NB4 (cell line): ENCODE results near the gene ASPDH.
A peak's percentile ranks its signal among the peaks of the same experiment; 100 is the strongest.

Source experiments
- DNase-seq: peaks from one replicate; pipeline ENCODE4 v3.0.0; 2010; ENCODE audit warnings: low read depth
- H3K4me3 ChIP-seq: one replicate; pipeline ENCODE4 v1.5.1; 2011; ENCODE audit warnings: mild to moderate bottlenecking, low read depth, low read length, moderate library complexity
- MYC ChIP-seq: IDR thresholded peaks from 2 replicates; pipeline ENCODE4 v1.6.1; 2011; ENCODE audit warnings: low read depth, low read length
- POLR2A ChIP-seq: IDR thresholded peaks from 2 replicates; pipeline ENCODE4 v1.6.1; 2011; ENCODE audit warnings: mild to moderate bottlenecking; ENCODE audit not compliant: insufficient read length; ENCODE audit errors: extremely low read depth
- TF ChIP-seq, protein P1 (sequence below): IDR thresholded peaks from one replicate; pipeline ENCODE4 v1.5.1; 2012; ENCODE audit warnings: low read depth, low read length
- TF ChIP-seq, protein P2 (sequence below): IDR thresholded peaks from 2 replicates; pipeline ENCODE4 v1.6.1; 2011; ENCODE audit warnings: low read depth, low read length

Gene ASPDH

DNA sequence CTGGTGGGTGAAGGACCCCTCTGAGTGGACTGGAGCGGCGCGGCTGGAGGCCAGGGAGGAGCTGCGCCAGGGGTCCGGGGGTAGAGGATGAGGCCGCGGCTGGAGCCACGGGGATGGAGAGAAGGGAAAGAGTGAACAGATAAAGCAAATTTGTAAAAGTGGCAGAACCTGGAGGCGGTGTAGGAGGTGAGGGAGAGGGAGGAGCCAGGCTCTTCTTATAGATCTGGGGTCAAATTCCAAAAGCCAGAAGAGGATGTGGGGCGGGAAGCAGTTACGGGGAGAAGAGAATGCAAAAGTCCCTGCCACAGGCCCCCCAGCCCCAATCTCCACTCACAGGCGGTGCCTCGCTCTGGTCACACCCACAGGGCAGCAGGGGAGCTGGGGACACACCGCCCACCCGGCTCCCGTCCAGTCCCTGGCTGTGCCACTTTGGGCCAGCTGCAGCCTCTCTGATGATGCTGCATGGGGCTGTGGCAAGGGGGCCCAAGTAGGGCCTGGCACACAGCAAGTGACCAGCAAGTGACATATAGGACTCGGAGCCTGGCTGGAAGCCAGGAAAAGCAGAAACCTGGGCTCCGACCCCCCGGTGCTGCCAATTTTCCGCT is 43.4 kb upstream of the ASPDH start:
- no peak for DNase-seq
- no peak overlapping the region for H3K4me3 ChIP-seq
- TF ChIP-seq, protein P1, sequence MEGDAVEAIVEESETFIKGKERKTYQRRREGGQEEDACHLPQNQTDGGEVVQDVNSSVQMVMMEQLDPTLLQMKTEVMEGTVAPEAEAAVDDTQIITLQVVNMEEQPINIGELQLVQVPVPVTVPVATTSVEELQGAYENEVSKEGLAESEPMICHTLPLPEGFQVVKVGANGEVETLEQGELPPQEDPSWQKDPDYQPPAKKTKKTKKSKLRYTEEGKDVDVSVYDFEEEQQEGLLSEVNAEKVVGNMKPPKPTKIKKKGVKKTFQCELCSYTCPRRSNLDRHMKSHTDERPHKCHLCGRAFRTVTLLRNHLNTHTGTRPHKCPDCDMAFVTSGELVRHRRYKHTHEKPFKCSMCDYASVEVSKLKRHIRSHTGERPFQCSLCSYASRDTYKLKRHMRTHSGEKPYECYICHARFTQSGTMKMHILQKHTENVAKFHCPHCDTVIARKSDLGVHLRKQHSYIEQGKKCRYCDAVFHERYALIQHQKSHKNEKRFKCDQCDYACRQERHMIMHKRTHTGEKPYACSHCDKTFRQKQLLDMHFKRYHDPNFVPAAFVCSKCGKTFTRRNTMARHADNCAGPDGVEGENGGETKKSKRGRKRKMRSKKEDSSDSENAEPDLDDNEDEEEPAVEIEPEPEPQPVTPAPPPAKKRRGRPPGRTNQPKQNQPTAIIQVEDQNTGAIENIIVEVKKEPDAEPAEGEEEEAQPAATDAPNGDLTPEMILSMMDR: no peak
- no peak for TF ChIP-seq POLR2A
- TF ChIP-seq MYC: no peak
- TF ChIP-seq, protein P2, sequence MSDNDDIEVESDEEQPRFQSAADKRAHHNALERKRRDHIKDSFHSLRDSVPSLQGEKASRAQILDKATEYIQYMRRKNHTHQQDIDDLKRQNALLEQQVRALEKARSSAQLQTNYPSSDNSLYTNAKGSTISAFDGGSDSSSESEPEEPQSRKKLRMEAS: no peak

DNA sequence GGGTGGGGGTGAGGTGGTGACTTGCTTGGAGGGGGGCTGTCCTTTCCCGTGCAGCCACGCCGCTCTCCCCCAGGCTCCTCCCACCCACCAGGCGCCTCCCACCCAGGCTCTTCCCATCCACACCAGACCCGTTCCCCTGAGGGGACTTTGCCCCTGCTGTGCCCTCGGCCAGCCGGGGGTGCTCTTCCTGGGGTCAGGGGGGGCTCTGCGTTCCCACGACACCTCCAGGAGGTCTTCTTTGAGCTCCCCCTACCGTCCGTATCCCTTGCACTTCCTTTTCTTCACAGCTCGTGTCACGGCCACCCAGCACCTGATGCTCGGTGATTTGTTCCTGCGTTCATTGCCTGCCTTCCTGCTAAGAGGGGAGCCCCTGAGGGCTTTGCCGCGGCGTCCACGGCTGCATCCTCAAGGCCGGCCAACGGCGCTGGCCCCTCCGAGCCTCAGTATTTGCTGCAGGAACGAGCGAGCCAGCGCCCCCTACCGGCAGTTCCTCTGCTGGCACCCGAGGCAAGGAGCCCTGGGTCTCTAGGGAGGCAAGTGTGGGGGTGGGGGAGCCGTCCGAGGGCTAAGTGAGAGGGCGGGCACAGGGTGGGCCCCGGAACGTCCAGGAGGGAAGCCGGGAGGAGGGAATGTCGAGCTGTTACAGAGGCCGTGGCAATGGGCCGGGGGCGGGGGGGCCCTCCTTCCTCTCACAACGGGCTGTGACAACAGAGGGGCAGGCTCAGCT is 42.7 kb upstream of the ASPDH start:
- TF ChIP-seq POLR2A: no peak
- TF ChIP-seq, protein P1: peak; percentile 69
- peak; percentile 72 for DNase-seq
- H3K4me3 ChIP-seq: no peak overlapping the region

DNA sequence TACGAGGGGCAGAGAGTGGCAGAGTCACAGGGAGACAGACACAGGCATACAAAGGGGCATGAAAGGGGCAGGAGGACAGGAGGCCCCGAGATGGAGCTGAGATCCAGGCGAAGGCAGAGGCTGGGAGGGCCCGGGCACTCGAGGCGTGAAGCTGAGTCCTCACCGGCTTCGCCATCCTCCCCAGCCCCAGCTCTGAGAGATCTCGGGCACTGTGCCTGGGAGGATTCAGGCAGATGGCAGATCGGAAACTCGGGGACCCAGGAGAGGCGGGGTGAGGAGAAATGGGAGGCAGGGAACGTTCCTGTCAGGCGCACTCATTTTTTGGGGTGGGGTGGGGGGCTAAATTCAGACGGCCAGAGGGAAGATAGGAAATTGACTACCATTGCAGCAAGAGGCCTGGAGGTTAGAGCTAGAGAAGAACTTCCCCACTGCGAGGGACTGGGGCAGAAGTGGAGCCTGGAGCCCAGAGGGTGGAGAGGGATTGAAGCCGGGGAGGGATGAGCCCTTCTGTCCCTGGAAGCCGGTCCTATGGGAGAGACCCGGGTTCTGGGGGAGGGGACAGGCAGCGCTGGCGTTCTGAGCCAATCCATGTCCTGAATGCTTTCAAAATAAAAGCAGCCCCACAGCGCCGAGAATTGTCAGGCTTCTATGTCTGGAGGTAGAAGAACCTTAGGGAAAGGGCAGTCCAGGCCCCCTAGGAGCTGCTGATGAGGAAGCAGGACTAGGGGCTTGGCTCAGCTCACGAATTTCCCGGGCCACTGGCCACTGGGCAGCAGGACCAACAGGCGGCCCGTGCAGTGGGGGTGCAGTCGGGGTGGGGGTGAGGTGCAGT is 42.0 kb upstream of the ASPDH start:
- peak; percentile 17 for DNase-seq
- no peak overlapping the region for H3K4me3 ChIP-seq
- TF ChIP-seq POLR2A (no peak), MYC (no peak)
- TF ChIP-seq, protein P2: no peak
- TF ChIP-seq, protein P1: no peak

DNA sequence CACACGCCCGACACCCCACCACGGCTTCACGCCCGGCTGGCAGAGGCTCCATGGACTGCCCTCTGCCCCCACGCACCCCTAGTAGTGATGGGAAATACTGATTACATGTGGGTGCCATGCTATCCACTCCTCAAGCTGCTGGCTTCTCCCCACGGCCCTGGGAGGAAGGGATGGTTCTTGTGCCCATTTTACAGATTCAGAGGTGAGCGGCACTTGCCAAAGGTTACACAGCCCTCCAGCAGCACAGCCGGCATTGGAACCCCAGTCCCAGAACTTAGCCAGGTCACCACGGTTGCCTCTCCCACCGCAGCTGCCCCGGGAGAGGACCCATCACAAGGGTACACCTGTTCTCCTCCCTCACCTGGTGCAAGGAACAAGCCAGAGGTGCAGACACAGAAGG is 41.3 kb upstream of the ASPDH start:
- no peak for DNase-seq
- TF ChIP-seq MYC: no peak
- no peak for TF ChIP-seq POLR2A
- TF ChIP-seq, protein P2: no peak
- TF ChIP-seq, protein P1: no peak
- no peak overlapping the region for H3K4me3 ChIP-seq

DNA sequence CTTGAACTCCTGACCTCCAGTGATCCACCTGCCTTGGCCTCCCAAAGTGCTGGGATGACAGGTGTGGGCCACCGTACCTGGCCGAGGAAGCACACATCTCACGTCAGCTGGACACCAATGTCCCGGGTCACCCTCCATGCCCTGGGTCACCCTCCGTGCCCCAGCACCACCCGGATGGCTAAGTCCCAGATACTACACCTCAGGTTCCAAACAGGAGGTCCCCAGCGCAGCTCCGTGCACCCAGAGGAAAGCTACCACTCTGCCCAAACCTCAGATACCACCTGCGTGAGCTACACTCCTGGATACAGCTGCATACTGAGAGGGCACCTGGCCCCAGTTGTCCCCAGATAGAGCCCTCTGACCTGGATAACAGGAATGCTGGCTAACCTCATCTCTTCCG is 40.5 kb upstream of the ASPDH start:
- DNase-seq: no peak
- TF ChIP-seq MYC (no peak), POLR2A (no peak)
- TF ChIP-seq, protein P1: no peak
- TF ChIP-seq, protein P2: no peak
- no peak overlapping the region for H3K4me3 ChIP-seq
